H1 (cell line): ENCODE results near the gene AP2B1. TPM values are rescaled to one million over a fixed set of nuclear protein-coding genes. Genes with fewer than 3 reads are reported as not detected.

Experiments
- CTCF ChIA-PET: fragments of 300-600 bp; sonication (Branson Sonifier 250); formaldehyde crosslinking; loops from one replicate; lab custom pipeline; 2021; ENCODE audit not compliant: partially characterized antibody; lab: Charles Lee
- POLR2A ChIA-PET: fragments of 300-600 bp; sonication (Branson Sonifier 250); formaldehyde crosslinking; loops from one replicate; lab custom pipeline; 2021; ENCODE audit warnings: inconsistent platforms; ENCODE audit not compliant: partially characterized antibody; lab: Charles Lee
- DNase-seq, 2 experiments: peaks; one replicate each; pipeline versions ENCODE4 v3.0.0 to v3.0.0-alpha.2; 2010 to 2022; ENCODE audit warnings: low spot score in 2 of 2, low read depth in 1 of 2, mixed read lengths in 1 of 2
- FAIRE-seq: peaks from 2 replicates; lab custom pipeline; 2011; peaks lifted over from hg19 to GRCh38; lab: Jason Lieb, UNC
- H2AFZ ChIP-seq: 2 replicates; pipeline ENCODE4 v1.8.1; 2012; ENCODE audit warnings: low read length, inconsistent platforms
- H2AK5ac ChIP-seq: 2 replicates; pipeline ENCODE4 v1.6.1; 2013; ENCODE audit warnings: low read depth, low read length
- H2BK120ac ChIP-seq: replicated peaks from 2 replicates; pipeline ENCODE3; 2013; ENCODE audit warnings: low read depth, low read length, inconsistent platforms
- H2BK12ac ChIP-seq: 2 replicates; pipeline ENCODE4 v1.6.1; 2013; ENCODE audit warnings: low read depth, low read length
- H2BK15ac ChIP-seq: 2 replicates; pipeline ENCODE4 v1.6.1; 2013; ENCODE audit warnings: low read length
- H2BK20ac ChIP-seq: 2 replicates; pipeline ENCODE4 v1.6.1; 2013; ENCODE audit warnings: low read length
- H2BK5ac ChIP-seq: 2 replicates; pipeline ENCODE4 v1.6.1; 2013; ENCODE audit warnings: low read depth, low read length
- H3K14ac ChIP-seq: 2 replicates; pipeline ENCODE4 v1.6.1; 2013; ENCODE audit warnings: inconsistent platforms; ENCODE audit not compliant: insufficient read length
- H3K18ac ChIP-seq: 2 replicates; pipeline ENCODE4 v1.6.1; 2013; ENCODE audit warnings: low read length; ENCODE audit errors: extremely low read depth
- H3K23ac ChIP-seq: 2 replicates; pipeline ENCODE4 v1.6.1; 2013; ENCODE audit warnings: inconsistent platforms; ENCODE audit not compliant: insufficient read length
- H3K23me2 ChIP-seq: 2 replicates; pipeline ENCODE4 v1.6.1; 2013; ENCODE audit warnings: low read depth, low read length
- H3K27ac ChIP-seq: 2 replicates; pipeline ENCODE4 v1.6.1; 2011; ENCODE audit warnings: low read depth, low read length, inconsistent platforms
- H3K27me3 ChIP-seq, 4 experiments: replicated peaks in 1 of 4; 1 replicate in 1 of 4; 2 replicates in 3 of 4; pipeline versions ENCODE4 v1.6.1 to v1.8.1; 2011 to 2013; ENCODE audit warnings: low read length in 3 of 4, mild to moderate bottlenecking in 3 of 4, inconsistent platforms in 2 of 4, mixed read lengths in 2 of 4, moderate library complexity in 1 of 4; ENCODE audit not compliant: control insufficient read depth in 3 of 4, insufficient read depth in 3 of 4; ENCODE audit errors: extremely low read depth in 1 of 4
- H3K36me3 ChIP-seq, 4 experiments: 2 replicates each; pipeline versions ENCODE4 v1.6.1 to v1.8.1; 2011 to 2013; ENCODE audit warnings: mild to moderate bottlenecking in 4 of 4, low read length in 3 of 4, moderate library complexity in 2 of 4, control low read depth in 1 of 4, inconsistent platforms in 1 of 4; ENCODE audit not compliant: insufficient read depth in 4 of 4, control insufficient read depth in 2 of 4
- H3K4ac ChIP-seq: replicated peaks from 2 replicates; pipeline ENCODE3; 2013; ENCODE audit warnings: low read length, low read depth, mixed read lengths, inconsistent platforms; ENCODE audit not compliant: insufficient read length
- H3K4me1 ChIP-seq, 4 experiments: replicated peaks in 1 of 4; 1 replicate in 1 of 4; 2 replicates in 3 of 4; pipeline versions ENCODE4 v1.6.1 to v1.8.1; 2011 to 2013; ENCODE audit warnings: low read length in 3 of 4, inconsistent platforms in 2 of 4, mixed read lengths in 1 of 4; ENCODE audit not compliant: insufficient read depth in 4 of 4, control insufficient read depth in 3 of 4
- H3K4me2 ChIP-seq, 2 experiments: 2 replicates each; pipeline versions ENCODE4 v1.6.1 to v1.8.1; 2011 to 2013; ENCODE audit warnings: low read depth in 2 of 2, low read length in 2 of 2, control low read depth in 1 of 2, inconsistent platforms in 1 of 2, mild to moderate bottlenecking in 1 of 2; ENCODE audit not compliant: insufficient read depth in 1 of 2
- H3K4me3 ChIP-seq, 4 experiments: fragments of 200-600, 300-600 bp in 1 of 4; sonication (generic), shearing (Covaris generic), sonication (Bioruptor Twin) in 1 of 4; 2 replicates each; pipeline versions ENCODE4 v1.5.1 to v1.8.1; 2011 to 2016; ENCODE audit warnings: low read length in 4 of 4, low read depth in 3 of 4, control low read depth in 2 of 4, inconsistent platforms in 2 of 4, mild to moderate bottlenecking in 2 of 4, mixed read lengths in 1 of 4, moderate library complexity in 1 of 4; ENCODE audit not compliant: insufficient read depth in 2 of 4; ENCODE audit errors: extremely low read depth in 1 of 4
- H3K56ac ChIP-seq: replicated peaks from 2 replicates; pipeline ENCODE3; 2013; ENCODE audit warnings: low read depth, mild to moderate bottlenecking, mixed read lengths, low read length, inconsistent platforms; ENCODE audit not compliant: insufficient read length
- H3K79me1 ChIP-seq: 2 replicates; pipeline ENCODE4 v1.6.1; 2013; ENCODE audit warnings: low read depth, low read length, control low read depth
- H3K79me2 ChIP-seq, 2 experiments: 2 replicates each; pipeline versions ENCODE4 v1.6.1 to v1.8.1; 2012 to 2013; ENCODE audit warnings: low read length in 2 of 2, mild to moderate bottlenecking in 2 of 2, inconsistent platforms in 1 of 2; ENCODE audit not compliant: insufficient read depth in 2 of 2, control insufficient read depth in 1 of 2
- H3K9ac ChIP-seq, 4 experiments: replicated peaks in 1 of 4; 1 replicate in 1 of 4; 2 replicates in 3 of 4; pipeline versions ENCODE4 v1.6.1 to v1.8.1; 2011 to 2013; ENCODE audit warnings: low read depth in 3 of 4, low read length in 3 of 4, control low read depth in 2 of 4, mild to moderate bottlenecking in 2 of 4, moderate library complexity in 2 of 4, inconsistent platforms in 1 of 4; ENCODE audit errors: extremely low read depth in 1 of 4
- H3K9me3 ChIP-seq, 2 experiments: 2 replicates each; pipeline versions ENCODE4 v1.6.1 to v1.8.1; 2012 to 2013; ENCODE audit warnings: mild to moderate bottlenecking in 2 of 2, moderate library complexity in 2 of 2, control low read depth in 1 of 2, inconsistent platforms in 1 of 2, low read depth in 1 of 2, low read length in 1 of 2, mixed read lengths in 1 of 2; ENCODE audit not compliant: insufficient read depth in 2 of 2
- H4K20me1 ChIP-seq, 2 experiments: replicated peaks in 1 of 2; 2 replicates each; pipeline versions ENCODE3 to v1.8.1; 2011 to 2013; ENCODE audit warnings: inconsistent platforms in 2 of 2, low read length in 2 of 2, mild to moderate bottlenecking in 1 of 2; ENCODE audit not compliant: insufficient read depth in 2 of 2, control insufficient read depth in 1 of 2
- H4K5ac ChIP-seq: 2 replicates; pipeline ENCODE4 v1.6.1; 2013; ENCODE audit warnings: low read length, low read depth, mixed read lengths, inconsistent platforms; ENCODE audit not compliant: insufficient read length
- H4K8ac ChIP-seq: 2 replicates; pipeline ENCODE4 v1.8.0; 2013; ENCODE audit warnings: mild to moderate bottlenecking, moderate library complexity, low read length, inconsistent platforms; ENCODE audit not compliant: insufficient read depth; ENCODE audit errors: extremely low read depth
- H4K91ac ChIP-seq: replicated peaks from 2 replicates; pipeline ENCODE3; 2013; ENCODE audit warnings: low read length, mixed read lengths, inconsistent platforms; ENCODE audit not compliant: insufficient read length
- BCL11A ChIP-seq, 2 experiments: IDR thresholded peaks; one replicate each; pipeline ENCODE4 v1.6.1; 2011; ENCODE audit warnings: low read depth in 2 of 2, low read length in 2 of 2, mild to moderate bottlenecking in 2 of 2
- CEBPB ChIP-seq: IDR thresholded peaks from 2 replicates; pipeline ENCODE4 v1.6.1; 2012; ENCODE audit warnings: low read depth, low read length
- CTBP2 ChIP-seq: IDR thresholded peaks from 2 replicates; pipeline ENCODE4 v1.7.0; 2011; ENCODE audit warnings: borderline replicate concordance, mild to moderate bottlenecking, moderate library complexity, mixed read lengths, low read length; ENCODE audit not compliant: insufficient read depth, insufficient read length
- EGR1 ChIP-seq: IDR thresholded peaks from 2 replicates; pipeline ENCODE4 v1.6.1; 2011; ENCODE audit warnings: low read depth, low read length, borderline replicate concordance
- GABPA ChIP-seq: IDR thresholded peaks from 2 replicates; pipeline ENCODE4 v1.6.1; 2011; ENCODE audit warnings: mild to moderate bottlenecking, low read length, moderate library complexity, borderline replicate concordance; ENCODE audit not compliant: insufficient read depth
- HDAC6 ChIP-seq: IDR thresholded peaks from one replicate; pipeline ENCODE4 v1.7.1; 2012; ENCODE audit warnings: low read depth, mild to moderate bottlenecking, inconsistent platforms, low read length, moderate library complexity
- JUN ChIP-seq: IDR thresholded peaks from 2 replicates; pipeline ENCODE4 v1.6.1; 2011; ENCODE audit warnings: low read depth, mild to moderate bottlenecking, improper control_type of control experiment, low read length
- SAP30 ChIP-seq: fragments of 300-600 bp; sonication (generic); IDR thresholded peaks from 2 replicates; pipeline ENCODE4 v1.7.1; 2012; ENCODE audit warnings: low read length, moderate library complexity, mild to moderate bottlenecking, inconsistent platforms; ENCODE audit not compliant: insufficient read depth, insufficient replicate concordance
- SP4 ChIP-seq: IDR thresholded peaks from 2 replicates; pipeline ENCODE4 v1.6.1; 2012; ENCODE audit warnings: low read length, inconsistent platforms
- SUZ12 ChIP-seq: fragments of 200-600 bp; sonication (generic); IDR thresholded peaks from 2 replicates; pipeline ENCODE4 v1.6.1; 2012; ENCODE audit warnings: mild to moderate bottlenecking, inconsistent platforms, low read length, moderate library complexity, mixed read lengths
- TAF1 ChIP-seq: IDR thresholded peaks from 2 replicates; pipeline ENCODE4 v1.6.1; 2011; ENCODE audit warnings: mild to moderate bottlenecking, low read depth, low read length
- TCF12 ChIP-seq: IDR thresholded peaks from 2 replicates; pipeline ENCODE4 v1.6.1; 2011; ENCODE audit warnings: low read depth, mild to moderate bottlenecking, low read length
- ZNF274 ChIP-seq: IDR thresholded peaks from 2 replicates; pipeline ENCODE4 v1.7.0; 2012; ENCODE audit warnings: low read length, borderline replicate concordance; ENCODE audit errors: extremely low read depth
- WGBS, 2 experiments: shearing (Covaris generic) in 1 of 2; methylation state at CpG; one replicate each; pipeline versions ENCODE4 v1.1.6 to v1.1.7; 2013 to 2015; ENCODE audit warnings: low lambda C conversion rate in 2 of 2, mixed read lengths in 2 of 2, inconsistent platforms in 1 of 2, low coverage in 1 of 2, missing lambda C conversion rate in 1 of 2; ENCODE audit not compliant: insufficient replicate concordance in 2 of 2, insufficient coverage in 1 of 2, insufficient read length in 1 of 2; ENCODE audit errors: extremely low coverage in 1 of 2, missing lambda C conversion rate in 1 of 2; 5-methylcytosine and 5-hydroxymethylcytosine counted together
- polyA plus RNA-seq, 7 experiments: library from polyadenylated mRNA; depleted of rRNA in 3 of 7; stranded (reverse) in 5 of 7; unstranded in 2 of 7; fragments of >200 nt in 5 of 7; fragments of 200-250 nt in 2 of 7; gene quantifications; 1 replicate in 5 of 7; 2 replicates in 1 of 7; 4 replicates in 1 of 7; pipeline versions ENCODE4 v1.2.1 to v1.2.3, GENCODE V29; 2011 to 2013; ENCODE audit warnings: missing spikeins in 2 of 7, mixed read lengths in 2 of 7
- total RNA-seq: library from RNA; stranded (reverse); fragmentation: NEBNext Ultra II Directional; extraction: Animal tissue kit (Norgen Biotek cat#: 25700); gene quantifications from 2 replicates; pipeline ENCODE4 v1.2.1, GENCODE V29; 2021

The AP2B1 gene
- total and polyA plus RNA-seq, 2 of the 8 experiments (the other 6 are each of a cell fraction or from before 2014, with no cell fraction given): 95.5 to 199 TPM

- H3K79me1 ChIP-seq: no peaks in the 10 kb centered on the region; the same call in 1 of the 2 replicates
- peaks cover 2 to 4% of the 10 kb centered on the region in 2 experiments for H4K20me1 ChIP-seq
- H3K4ac ChIP-seq: no peak overlapping the region
- ChIA-PET POLR2A (interaction anchor here (1.0 to 1.3 kb wide), 3 partner anchors 9 to 14 kb away, joined by 3 read pairs; partner anchors contain the start of gene AP2B1), CTCF (interaction anchor here (0.6 to 3.1 kb wide), 9 partner anchors 12 to 1126 kb away, joined by 3 to 19 read pairs (median 4); no protein-coding TSS in a partner anchor)
- H3K79me2 ChIP-seq: peaks cover 0 to 5% of the 10 kb centered on the region in 2 experiments; a peak in 2 of 4 replicates
- no peak overlapping the region for H2BK20ac ChIP-seq
- no peak overlapping the region for H4K91ac ChIP-seq
- H3K9me3 ChIP-seq: no peaks in the 10 kb centered on the region
- H2BK5ac ChIP-seq: no peak overlapping the region
- WGBS, 2 experiments: 82% methylated on average over 5 of the region's 5 CpGs; no CpG with 5 or more reads in 1 of the 2 experiments
- no peak overlapping the region for H4K5ac ChIP-seq
- H3K14ac ChIP-seq: no peak overlapping the region
- no peak overlapping the region for H3K4me2 ChIP-seq
- H3K56ac ChIP-seq: no peak overlapping the region
- no peaks in the 10 kb centered on the region for H3K23me2 ChIP-seq
- H2AK5ac ChIP-seq: no peak overlapping the region
- H3K23ac ChIP-seq: no peak overlapping the region
- H2AFZ ChIP-seq: no peak overlapping the region
- no peak overlapping the region for H3K9ac ChIP-seq
- no peak overlapping the region for H4K8ac ChIP-seq
- no peaks in the 10 kb centered on the region for H3K4me1 ChIP-seq
- no peak overlapping the region for H2BK15ac ChIP-seq
- no peak for DNase-seq
- peaks cover 12 to 59% (median 32%) of the 10 kb centered on the region in 4 experiments for H3K36me3 ChIP-seq
- H2BK120ac ChIP-seq: no peak overlapping the region
- H3K27ac ChIP-seq: no peak overlapping the region
- no peak overlapping the region for H3K18ac ChIP-seq
- no peak overlapping the region for H2BK12ac ChIP-seq
- no peaks in the 10 kb centered on the region for H3K27me3 ChIP-seq
- no peak overlapping the region for H3K4me3 ChIP-seq
- FAIRE-seq: no peak
- no peak for TF ChIP-seq ZNF274
- TF ChIP-seq SUZ12: no peak
- no peak for TF ChIP-seq SAP30
- TF ChIP-seq TCF12: no peak
- no peak for TF ChIP-seq CEBPB
- no peak for TF ChIP-seq EGR1
- no peak for TF ChIP-seq JUN
- TF ChIP-seq TAF1: no peak
- TF ChIP-seq CTBP2: no peak
- no peak for TF ChIP-seq HDAC6
- TF ChIP-seq GABPA: no peak
- TF ChIP-seq SP4: no peak
- TF ChIP-seq BCL11A (IDR thresholded peaks at IDR 0.05; ENCODE audit: low read depth in 2 of 2, low read length in 2 of 2): no peak
Observed at GRCh38 chr17:35597604-35598003, 10.5 kb downstream of the AP2B1 start.
